G401 (cell line): ENCODE results near the gene YRDC. TPM values are rescaled to one million over a fixed set of nuclear protein-coding genes. Genes with fewer than 3 reads are reported as not detected.
"Not testable (repeated sequence)": the region's sequence is repeated elsewhere in the genome, so short reads cannot be mapped to it uniquely, and the experiment has no call there.

Source experiments
- DNase-seq: peaks from one replicate; pipeline ENCODE4 v3.0.0-alpha.2; 2015; ENCODE audit warnings: low spot score
- in situ Hi-C: cut with HindIII; loops from 2 replicates; pipeline ENCODE4 v1.10.0; 2016; ENCODE audit warnings: low sequenced_read_pairs, mixed read lengths
- total RNA-seq: library from RNA; depleted of rRNA; stranded (reverse); fragments of >200 nt; shearing (Covaris generic); gene quantifications from 2 replicates; pipeline ENCODE4 v1.2.3, GENCODE V29; 2014

The YRDC gene
- total RNA-seq, 1 experiment from 2014 or later: 35.1 TPM

GRCh38 chr1:37782491-37782890 lies 25.5 kb downstream of the YRDC start:
- in situ Hi-C loops: no loop called here
- DNase-seq: no peak

DNA sequence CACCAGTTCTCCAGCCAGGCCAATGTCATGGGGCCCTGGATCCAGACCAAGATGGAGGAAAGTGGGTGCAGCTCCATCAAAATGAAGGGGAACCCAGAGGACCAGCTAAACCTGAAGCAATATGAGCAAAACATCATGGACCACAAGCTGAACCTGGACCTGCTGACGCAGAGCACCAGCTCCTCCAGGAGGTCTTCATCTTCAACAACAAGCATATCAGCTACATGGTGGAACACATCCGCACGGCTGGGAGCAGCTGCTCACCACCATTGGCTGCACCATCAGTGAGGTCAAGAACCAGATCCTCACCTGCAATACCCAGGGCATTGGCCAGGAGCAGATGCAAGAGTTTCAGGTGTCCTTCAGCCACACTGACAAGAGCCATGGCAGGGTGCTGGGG lies 29.4 kb downstream of the YRDC start:
- no peak for DNase-seq
- in situ Hi-C loops: no loop called here

- in situ Hi-C loops: no loop called here
- no peak for DNase-seq
Observed at GRCh38 chr1:37776946-37777516, 31.0 kb downstream of the YRDC start.

- DNase-seq: not testable (repeated sequence)
Observed at GRCh38 chr1:37771440-37771839, 36.6 kb downstream of the YRDC start.

DNA sequence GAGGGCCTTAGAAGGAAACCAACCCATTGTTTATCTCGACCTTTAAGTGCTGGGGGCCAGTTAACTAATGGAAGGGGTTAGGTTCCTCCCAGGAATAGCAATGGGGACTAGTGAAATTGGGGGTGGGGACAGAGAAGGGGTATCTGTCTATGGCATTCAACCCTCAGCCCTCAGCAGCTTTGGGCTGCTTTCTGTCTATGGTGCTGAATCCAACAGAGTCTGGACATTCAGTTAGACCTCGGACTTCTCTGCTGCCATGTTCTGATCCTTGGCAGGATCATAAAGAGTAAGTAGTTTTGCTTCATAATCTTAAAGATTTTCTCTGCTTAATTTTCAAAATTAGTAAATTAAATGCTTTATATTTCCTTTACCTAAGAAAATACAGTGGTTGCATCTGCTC lies 40.5 kb downstream of the YRDC start:
- in situ Hi-C loops: no loop called here

More at GRCh38 chr1:37771440-37771839, 36.6 kb downstream of the YRDC start:
- in situ Hi-C loops: not testable (repeated sequence)

GRCh38 chr1:37765916-37766664 lies 41.9 kb downstream of the YRDC start:
- peak; percentile 10 for DNase-seq
- in situ Hi-C loops: no loop called here

More for the DNA sequence above, 40.5 kb downstream of the YRDC start:
- DNase-seq: no peak

DNA sequence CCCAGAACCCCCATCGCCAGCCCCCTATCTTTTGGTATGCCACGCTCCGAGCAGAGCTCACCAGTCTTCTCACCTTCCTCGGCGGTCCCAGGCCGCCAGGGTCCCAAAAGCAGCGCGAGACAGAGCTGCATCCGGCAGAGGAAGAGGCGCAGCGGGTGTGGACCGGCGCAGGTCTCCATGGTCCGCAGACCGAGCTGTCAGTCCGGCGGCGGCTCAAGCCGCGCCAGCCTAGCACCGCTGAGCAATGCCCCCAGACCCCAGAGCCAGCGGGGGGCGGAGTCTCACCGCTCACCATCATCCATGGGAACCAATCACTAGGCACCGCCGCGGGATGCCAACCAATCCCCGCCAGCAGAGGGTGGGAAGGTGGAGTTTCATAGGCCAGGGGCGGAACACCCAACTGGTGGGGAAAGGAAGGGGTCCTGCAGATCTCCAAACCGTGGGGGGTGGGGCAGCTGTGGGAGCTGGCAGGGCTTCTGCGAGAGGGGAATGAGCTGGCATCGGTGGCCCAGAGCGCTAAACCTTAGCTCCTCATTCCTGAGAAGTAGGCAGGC lies 43.0 kb downstream of the YRDC start, which contains the start of gene EPHA10:
Gene EPHA10, minus strand, starts transcription at position 233 of the 554 bp plus-strand sequence. Its CDS starts 54 bp downstream, at position 179.
- in situ Hi-C loops: no loop called here
- peak; percentile 29 for DNase-seq

DNA sequence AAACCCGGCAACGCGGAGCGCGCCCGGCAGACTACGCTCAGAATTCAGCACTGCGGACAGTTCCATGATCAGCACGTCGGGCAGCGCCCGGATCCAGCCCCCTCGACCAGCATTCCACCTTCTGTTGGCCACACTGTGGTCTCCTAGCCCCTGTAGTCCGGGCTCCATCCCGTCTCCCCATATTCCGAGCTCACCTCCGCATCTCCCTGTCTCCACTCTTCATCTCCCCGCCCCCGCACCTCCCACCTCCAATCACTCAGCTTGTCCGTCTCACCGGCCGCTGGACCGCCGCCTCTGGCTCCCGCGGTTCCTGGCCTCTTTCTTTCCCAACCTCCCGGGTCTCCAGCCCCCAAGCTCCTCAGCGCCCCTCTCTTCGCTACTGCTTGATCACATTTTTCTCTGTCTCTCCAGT lies 43.6 kb downstream of the YRDC start:
- DNase-seq: no peak
- in situ Hi-C loops: no loop called here

- in situ Hi-C loops: no loop called here
Observed at GRCh38 chr1:37763791-37764413, 44.1 kb downstream of the YRDC start.

DNA sequence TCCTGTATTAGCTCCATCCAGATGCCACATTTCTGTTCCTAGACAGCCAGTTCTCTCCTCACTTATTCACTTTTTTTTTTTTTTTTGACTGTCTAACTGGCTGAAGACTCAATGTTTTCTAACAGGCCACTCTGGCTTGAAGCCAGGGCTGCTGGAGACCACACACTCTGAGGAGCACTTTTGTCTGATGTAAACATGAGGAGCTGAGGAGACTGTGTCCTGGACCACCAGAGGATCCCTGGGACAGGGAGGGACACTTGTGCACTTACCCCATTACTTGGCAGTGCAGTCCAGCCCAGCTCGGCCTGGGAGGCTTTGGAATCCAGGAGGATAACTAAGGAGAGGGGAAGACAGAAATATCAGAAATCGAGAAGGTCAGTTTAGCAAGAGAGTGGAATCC lies 45.5 kb downstream of the YRDC start:
- DNase-seq: no peak
- in situ Hi-C loops: no loop called here

More at GRCh38 chr1:37763791-37764413, 44.1 kb downstream of the YRDC start:
- no peak for DNase-seq

GRCh38 chr1:37761416-37762095 lies 46.5 kb downstream of the YRDC start:
- in situ Hi-C loops: no loop called here
- DNase-seq: no peak

DNA sequence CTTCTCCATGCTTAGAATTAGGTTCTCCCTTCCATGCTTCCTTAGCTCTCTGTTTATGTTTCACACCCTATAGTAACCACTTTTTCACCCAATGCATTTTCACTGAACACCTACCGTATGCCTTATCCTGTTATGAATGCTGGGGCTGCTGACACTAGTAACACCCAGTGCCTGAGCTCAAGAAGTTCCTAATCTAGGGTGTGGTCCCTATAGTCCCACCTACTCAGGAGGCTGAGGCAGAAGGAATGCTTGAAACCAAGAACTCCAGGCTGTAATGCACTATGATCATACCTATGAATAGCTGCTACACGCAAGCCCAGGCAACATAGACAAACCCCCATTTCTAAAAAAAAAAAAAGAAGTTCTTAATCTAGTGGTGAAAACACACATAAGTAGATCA lies 48.6 kb downstream of the YRDC start:
- in situ Hi-C loops: no loop called here

DNA sequence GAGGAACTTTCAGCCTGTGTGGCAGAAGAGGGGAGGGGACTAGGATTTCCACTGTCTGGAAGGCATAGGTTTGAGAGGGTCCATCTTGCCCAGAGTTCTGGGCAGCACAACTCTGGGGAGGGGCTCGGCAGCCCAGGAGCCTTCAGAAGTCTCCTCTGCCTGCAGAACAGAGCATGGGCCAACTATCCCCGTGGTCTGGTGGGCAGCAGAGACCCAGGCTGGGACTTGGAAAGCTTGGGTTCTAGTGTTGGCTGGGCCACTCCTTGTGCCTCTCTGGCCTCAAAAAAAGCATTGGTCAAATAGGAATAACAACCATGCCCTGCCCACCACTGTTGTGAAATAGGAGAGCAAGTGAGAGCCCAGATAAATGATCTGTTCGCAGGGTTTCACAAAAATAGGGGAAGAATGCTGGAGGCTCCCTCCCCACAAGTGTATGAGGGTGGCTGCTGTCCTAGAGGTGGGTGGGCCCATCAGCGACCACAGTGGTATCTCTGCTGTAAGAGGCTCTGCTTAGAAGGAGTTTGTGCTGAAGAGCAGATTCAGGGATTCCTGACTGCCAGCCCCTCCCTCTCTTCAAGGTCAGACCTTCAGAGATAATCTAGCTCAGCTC lies 52.0 kb downstream of the YRDC start:
- in situ Hi-C loops: no loop called here
- DNase-seq: no peak

More for the DNA sequence above, 48.6 kb downstream of the YRDC start:
- no peak for DNase-seq

DNA sequence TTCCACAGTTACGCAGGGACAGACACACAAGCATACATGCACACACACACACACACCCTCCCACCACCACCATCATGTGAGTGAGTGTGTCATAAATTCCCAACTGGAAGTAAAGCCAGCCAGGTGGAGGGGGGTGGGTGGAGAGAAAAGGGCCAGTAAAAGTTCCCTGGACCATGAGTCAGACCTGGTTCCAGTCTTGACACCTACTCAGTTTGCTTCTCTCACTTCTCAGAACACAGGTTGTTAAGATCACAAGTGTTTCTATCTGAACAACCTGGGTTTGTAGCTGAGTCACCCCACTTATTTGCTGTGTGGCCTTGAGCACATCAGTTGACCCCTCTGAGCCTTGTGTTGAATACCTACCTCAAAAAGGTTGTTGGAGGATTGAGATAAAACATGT lies 52.7 kb downstream of the YRDC start:
- in situ Hi-C loops: no loop called here
- no peak for DNase-seq

DNA sequence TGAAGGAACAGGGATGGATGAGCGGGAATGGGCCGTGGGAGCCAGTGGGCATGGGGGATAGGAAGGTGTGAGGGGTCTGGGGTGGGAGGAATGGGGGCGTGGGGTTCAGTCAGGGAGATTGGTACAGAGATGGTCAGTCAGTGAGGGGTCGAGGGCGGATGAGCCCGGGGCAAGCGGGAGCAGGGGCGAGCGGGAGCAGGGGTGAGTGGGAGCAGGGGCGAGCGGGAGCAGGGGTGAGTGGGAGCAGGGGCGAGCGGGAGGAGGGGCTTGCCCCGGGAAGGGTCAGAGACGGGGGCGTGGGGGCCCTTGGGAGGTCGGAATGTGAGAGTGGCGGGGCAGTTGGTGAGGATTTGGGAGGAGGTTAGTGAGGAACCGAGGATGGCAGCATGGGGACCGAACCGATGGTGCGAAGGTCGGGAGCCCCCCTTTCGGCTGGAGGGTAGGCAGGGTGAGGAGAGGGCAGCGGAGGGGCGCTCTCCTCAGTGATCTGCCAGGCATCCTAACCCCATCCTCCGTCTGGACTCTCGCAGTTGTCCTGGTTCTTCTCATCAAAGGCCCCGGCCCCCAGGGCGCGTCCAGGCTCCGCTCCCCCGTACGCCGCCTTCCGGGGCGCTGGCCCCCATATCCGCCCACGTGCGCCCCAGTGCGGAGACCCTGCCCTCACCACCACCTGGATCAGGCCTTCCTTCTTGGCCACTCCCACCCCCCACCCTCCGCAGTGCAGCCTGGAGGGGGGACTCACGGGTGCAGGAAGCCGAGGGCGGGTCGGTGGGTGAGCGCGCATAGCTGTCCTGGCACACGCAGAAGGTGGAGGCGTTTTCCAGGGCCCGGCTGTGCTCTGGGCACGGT lies 54.3 kb downstream of the YRDC start:
- in situ Hi-C loops: no loop called here
- DNase-seq: no peak
